GM12891 (cell line): Measurements from ENCODE around the gene PCCA.
"Not testable (repeated sequence)": the region's sequence is repeated elsewhere in the genome, so short reads cannot be mapped to it uniquely, and the experiment has no call there.

Source experiments
- PAX5 ChIP-seq: IDR thresholded peaks from 2 replicates; pipeline ENCODE4 v1.6.1; 2011; ENCODE audit warnings: low read length, moderate library complexity, mild to moderate bottlenecking; ENCODE audit not compliant: insufficient read depth, severe bottlenecking
- POLR2A ChIP-seq: IDR thresholded peaks from 2 replicates; pipeline ENCODE4 v1.6.1; 2011; ENCODE audit warnings: low read depth, low read length, control low read depth
- POLR2AphosphoS5 ChIP-seq: IDR thresholded peaks from 2 replicates; pipeline ENCODE4 v1.6.1; 2011; ENCODE audit warnings: low read depth, low read length, control low read depth
- POU2F2 ChIP-seq: IDR thresholded peaks from 2 replicates; pipeline ENCODE4 v1.6.1; 2011; ENCODE audit warnings: low read depth, mild to moderate bottlenecking, control low read depth, low read length, moderate library complexity
- TAF1 ChIP-seq: IDR thresholded peaks from 2 replicates; pipeline ENCODE4 v1.6.1; 2011; ENCODE audit warnings: low read depth, low read length, control low read depth

DNA sequence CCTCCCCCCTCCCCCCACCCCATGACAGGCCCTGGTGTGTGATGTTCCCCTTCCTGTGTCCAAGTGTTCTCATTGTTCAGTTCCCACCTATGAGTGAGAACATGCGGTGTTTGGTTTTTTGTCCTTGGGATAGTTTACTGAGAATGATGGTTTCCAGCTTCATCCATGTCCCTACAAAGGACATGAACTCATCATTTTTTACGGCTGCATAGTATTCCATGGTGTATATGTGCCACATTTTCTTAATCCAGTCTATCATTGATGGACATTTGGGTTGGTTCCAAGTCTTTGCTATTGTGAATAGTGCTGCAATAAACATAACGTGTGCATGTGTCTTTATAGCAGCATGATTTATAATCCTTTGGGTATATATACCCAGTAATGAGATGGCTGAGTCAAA is 229.6 kb downstream of the PCCA start:
- TF ChIP-seq POLR2A, TAF1, POLR2AphosphoS5, PAX5, POU2F2: not testable (repeated sequence)
